DMS53 treated with DMSO at 0.1 percent for 48 hours (cell line): Measurements from ENCODE around the gene ZBTB21.

Experiments used
- DNase-seq: peaks from one replicate; lab custom pipeline; 2025; ENCODE audit not compliant: unreplicated experiment; lab: John Stamatoyannopoulos, UW

ZBTB21 gene

DNA sequence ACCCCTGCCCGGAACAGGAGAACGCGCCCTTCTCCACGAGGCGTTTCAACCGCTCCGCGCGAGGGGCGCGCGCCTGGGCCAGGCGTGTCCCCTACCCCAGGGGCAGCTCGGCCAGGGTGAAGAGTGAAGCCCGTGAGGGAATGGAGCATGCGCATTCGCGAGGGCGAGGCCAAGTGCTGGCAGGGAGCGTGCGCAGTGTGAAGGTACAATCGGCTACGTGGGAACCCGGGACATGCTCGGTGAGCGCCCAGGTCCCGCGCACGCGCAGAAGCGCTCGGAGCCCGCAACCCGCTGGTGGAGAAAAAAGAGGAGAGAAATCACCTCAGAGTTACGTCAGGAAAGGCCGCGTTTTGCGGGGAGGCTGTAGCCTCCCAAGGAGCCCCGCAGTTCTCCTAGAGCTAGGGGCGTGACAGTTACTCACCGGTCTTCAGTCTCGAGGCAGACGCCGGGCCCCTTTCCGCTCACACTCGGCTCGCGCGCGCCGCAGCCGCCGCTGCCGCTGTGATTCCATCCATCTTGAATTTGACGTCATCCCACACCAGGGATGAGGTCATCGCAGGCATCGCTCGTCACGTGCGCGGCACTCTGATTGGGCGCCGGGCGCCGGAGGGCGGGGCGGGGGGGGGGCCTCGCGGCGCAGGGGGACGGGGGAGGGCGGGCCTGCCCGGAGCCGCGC lies at the start of gene ZBTB21:
TSS of gene ZBTB21 (minus strand) at position 530 of the 676 bp plus-strand sequence. CDS start 16,265 bp downstream, outside the sequence.
- DNase-seq: peak; percentile 90

- DNase-seq: no peak
Observed at GRCh38 chr21:42059721-42060120, 49.6 kb upstream of the ZBTB21 start.

DNA sequence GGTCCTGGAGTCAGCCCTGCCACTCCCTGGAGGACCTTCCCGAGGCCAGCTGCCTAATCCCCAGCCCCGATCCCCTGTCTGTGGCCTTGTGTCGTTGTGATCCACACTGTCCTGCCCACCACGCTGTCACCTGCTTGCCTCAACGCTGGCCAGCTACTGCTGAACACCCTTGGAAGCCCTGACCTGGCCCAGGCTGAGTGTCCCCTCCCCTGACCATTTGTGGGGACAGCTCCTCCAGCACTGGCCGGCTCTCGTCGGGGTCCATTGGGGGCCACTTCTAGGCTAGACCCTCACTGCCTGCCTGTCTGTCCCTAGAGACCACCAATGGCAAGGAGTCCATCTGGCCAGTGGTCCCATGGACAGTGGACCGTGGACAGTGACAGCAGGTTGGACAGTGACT lies 49.0 kb upstream of the ZBTB21 start:
- DNase-seq: no peak

DNA sequence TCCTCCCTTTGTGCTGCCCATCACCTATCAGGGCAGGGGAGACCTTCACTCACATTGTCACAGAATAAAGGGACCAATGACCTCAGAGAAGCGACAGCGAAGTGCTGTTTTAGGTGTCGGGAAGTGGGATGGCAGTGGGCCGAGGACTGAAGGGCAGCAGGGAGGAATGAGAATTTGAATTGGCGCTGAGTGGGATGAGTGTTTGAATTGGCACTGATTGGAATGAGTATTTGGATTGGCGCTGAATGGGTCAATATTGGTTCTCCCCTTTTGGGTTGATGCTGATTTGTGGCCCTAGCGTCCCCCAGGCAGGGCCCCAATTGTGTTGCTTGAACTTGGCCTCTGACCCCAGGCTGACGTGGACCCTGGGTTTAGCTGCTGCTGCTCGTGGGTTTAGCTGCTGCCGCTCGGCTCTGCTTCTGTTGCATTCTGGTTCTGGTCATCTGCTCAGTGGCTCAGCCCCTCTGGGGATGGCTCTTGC lies 48.5 kb upstream of the ZBTB21 start:
- no peak for DNase-seq

- DNase-seq: peak; percentile 36
Observed at GRCh38 chr21:42057851-42058437, 47.8 kb upstream of the ZBTB21 start.

- peak; percentile 95 for DNase-seq
Observed at GRCh38 chr21:42056996-42057689, 47.0 kb upstream of the ZBTB21 start.

GRCh38 chr21:42056468-42056867 lies 46.3 kb upstream of the ZBTB21 start:
- peak; percentile 85 for DNase-seq

DNA sequence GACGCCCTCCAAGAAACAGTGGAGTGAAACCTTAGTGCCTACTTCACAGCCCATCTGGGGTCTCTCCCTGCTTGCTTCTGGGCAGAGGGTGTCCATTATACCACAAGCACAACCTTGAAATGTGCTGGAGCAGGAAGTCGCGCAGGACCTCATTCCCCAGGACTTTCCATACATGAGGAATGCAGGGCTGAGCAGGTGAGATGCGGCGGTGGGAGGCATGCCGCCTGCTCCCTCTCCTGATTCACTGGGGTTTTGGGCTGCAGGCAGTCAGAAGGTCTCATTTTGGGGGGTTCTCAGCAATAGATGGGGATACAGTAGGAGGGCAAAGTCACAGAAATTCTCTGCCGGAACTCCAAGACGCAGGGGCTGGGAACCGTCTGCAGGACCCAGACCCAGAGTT lies 45.3 kb upstream of the ZBTB21 start:
- DNase-seq: no peak

GRCh38 chr21:42051788-42052187 lies 41.6 kb upstream of the ZBTB21 start:
- DNase-seq: no peak

DNA sequence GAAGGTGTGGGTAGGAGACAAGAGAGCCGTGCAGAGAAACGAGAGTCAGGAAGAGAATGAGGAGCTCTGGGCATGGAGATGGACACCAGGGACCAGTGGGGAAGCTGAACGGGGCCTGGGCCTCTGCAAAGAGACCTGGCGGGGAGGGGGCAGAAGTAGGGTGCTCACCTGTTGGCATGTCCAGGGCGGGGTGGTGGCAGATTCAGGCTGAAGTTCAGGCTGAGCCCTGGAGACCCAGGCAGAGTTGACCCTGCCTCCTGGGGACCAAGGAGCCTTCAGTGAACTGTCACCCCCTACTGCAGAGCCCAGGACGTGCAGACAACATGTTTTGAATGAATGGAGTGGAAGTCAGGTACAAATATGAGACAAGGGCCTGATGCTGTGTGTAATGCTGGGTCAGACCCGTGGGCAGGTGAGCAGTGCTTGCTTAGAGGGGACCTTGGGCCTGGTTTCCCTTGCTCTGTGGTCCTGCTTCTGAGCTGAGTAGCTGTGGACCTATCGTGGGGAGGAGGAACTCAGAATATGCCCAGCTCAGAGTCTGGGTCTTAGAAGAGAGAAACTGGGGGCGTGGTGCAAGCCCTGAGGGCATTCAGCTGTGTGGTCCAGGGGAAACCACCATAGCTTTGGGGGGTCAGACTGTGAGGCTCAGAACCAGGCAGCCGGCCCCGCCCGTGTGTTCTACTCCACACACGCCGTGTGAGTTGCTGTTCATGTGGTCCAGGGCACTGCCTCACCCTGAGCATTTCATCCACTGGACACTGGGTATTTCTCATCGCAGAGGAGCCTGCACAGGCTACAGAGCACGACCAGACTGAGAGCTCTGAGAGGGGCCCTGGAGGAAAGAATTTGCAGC lies 39.6 kb upstream of the ZBTB21 start:
- no peak for DNase-seq

DNA sequence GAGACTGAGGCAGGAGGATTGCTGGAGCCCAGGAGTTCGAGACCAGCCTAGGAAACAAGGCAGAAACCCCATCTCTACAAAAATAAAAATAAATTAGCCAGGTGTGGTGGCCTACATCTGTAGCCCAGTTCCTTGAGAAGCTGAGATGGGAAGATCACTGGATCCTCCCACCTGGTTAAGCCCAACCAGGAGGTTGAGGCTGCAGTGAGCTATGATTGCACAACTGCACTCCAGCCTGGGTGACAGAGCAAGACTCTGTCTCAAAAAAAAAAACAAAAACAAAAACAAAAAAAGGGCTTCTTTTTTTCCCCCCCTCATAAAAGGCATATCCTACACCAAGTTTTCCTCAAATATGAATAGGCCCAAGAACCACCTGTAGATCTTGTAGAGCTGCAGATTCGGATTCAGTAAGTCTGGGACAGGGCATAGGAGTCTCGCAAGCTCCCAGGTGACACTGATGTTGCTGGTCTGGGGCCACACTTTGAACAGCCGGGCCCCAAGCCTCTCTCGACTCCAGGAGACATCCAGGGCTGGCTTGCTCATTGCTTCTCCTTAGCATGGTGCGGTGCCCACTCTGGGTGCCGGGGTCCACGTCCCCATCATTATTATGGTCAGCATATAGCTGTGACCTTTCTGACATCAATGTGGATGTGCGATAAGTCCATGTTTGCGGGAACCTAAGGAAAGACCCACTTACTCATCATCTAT lies 38.9 kb upstream of the ZBTB21 start:
- DNase-seq: no peak

DNA sequence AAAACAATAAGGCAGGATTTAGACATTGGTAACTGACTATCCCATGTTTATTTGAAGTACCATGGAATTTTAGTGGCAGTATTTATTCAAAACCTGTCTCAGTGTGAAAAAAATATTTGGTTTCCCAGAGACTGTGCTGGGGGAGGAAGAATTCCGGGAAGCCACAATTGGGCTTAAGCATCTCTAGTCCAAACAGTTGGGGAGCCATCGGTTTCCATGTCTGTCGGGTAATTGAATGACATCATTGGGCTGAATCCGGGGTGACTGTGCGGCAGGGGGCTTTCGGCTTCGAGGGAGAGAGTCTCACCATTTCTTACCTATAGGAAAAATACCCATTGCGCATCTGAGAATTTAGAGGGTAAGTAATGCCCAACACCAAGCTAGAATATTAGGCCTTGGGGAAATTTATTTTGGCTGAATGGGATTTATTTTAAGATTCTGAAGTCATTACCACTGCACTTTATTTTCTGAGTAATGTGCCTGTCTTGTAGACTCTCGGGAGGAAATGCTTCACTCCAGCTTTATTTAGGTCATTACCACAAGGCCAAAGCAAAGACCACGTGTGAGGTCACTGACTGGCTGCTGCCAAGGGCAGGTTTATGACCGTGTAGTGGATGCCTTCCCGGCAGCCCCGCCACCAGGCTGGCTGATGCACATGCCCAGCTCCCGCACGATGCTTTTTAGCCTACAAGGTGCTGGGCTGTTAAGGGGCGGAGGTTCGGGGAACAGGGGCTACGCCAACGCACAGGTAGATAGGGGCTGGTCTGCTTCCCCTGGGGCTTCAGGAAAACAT lies 37.9 kb upstream of the ZBTB21 start:
- no peak for DNase-seq

- DNase-seq: no peak
Observed at GRCh38 chr21:42044871-42045495, 34.8 kb upstream of the ZBTB21 start.

GRCh38 chr21:42043961-42044360 lies 33.8 kb upstream of the ZBTB21 start:
- no peak for DNase-seq

- no peak for DNase-seq
Observed at GRCh38 chr21:42043201-42043895, 33.2 kb upstream of the ZBTB21 start.

DNA sequence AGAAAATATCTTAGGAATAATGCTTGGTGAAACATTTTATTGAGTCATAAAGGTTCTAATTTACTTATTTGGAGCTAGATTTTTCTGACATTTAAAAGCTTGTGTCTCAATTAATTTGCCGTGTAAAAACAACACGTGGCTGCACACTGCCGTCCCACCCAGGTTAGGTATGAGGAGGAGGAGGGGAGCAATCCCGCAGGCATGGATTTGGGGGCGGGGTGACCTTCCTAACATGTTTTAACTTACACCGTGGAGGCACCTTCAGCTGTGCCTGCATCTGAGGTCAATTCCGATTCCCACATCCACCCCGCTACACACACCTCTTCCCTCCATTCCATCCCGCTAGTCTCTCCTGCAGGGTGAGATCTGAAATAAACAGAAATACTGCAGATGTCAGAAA lies 32.5 kb upstream of the ZBTB21 start:
- DNase-seq: peak; percentile 2

- DNase-seq: no peak
Observed at GRCh38 chr21:42041711-42042110, 31.6 kb upstream of the ZBTB21 start.

GRCh38 chr21:42041246-42041645 lies 31.1 kb upstream of the ZBTB21 start:
- no peak for DNase-seq
